Neural cell (in vitro differentiated cells): ENCODE measurements around the gene MMP24. TPM values are rescaled to one million over a fixed set of nuclear protein-coding genes. Genes with fewer than 3 reads are reported as not detected.

Source experiments
- H2AFZ ChIP-seq: fragments of 200-600, 300-800 bp; sonication (generic), shearing (Covaris generic); 2 replicates; pipeline ENCODE4 v1.6.0; 2014; ENCODE audit warnings: low read depth, mild to moderate bottlenecking, antibody characterized with exemption, low read length, moderate library complexity
- H3F3A ChIP-seq: fragments of 200-600 bp; shearing (Covaris generic); 2 replicates; pipeline ENCODE4 v1.6.1; 2016; ENCODE audit warnings: mild to moderate bottlenecking, moderate library complexity, mixed read lengths, antibody characterized with exemption, low read length; ENCODE audit not compliant: insufficient read depth, poor library complexity, severe bottlenecking
- H3K27ac ChIP-seq: fragments of 200-600, 300-800 bp; sonication (generic), shearing (Covaris generic); 2 replicates; pipeline ENCODE4 v1.5.1; 2014; ENCODE audit warnings: mild to moderate bottlenecking, low read length, moderate library complexity
- H3K27me3 ChIP-seq: fragments of 300-800, 200-600 bp; sonication (generic), shearing (Covaris generic); 2 replicates; pipeline ENCODE4 v1.6.0; 2014; ENCODE audit warnings: mild to moderate bottlenecking, low read depth, low read length, moderate library complexity; ENCODE audit not compliant: insufficient read depth
- H3K36me3 ChIP-seq: fragments of 300-800, 200-600 bp; sonication (generic), shearing (Covaris generic); 2 replicates; pipeline ENCODE4 v1.5.1; 2014; ENCODE audit warnings: mild to moderate bottlenecking, antibody characterized with exemption, low read length, moderate library complexity; ENCODE audit not compliant: insufficient read depth
- H3K4me2 ChIP-seq: fragments of 300-800, 200-600 bp; sonication (generic), shearing (Covaris generic); 2 replicates; pipeline ENCODE4 v1.6.0; 2014; ENCODE audit warnings: mild to moderate bottlenecking, low read length
- H3K4me3 ChIP-seq: fragments of 300-800, 200-600 bp; sonication (generic), shearing (Covaris generic); 2 replicates; pipeline ENCODE4 v1.5.1; 2014; ENCODE audit warnings: mild to moderate bottlenecking, low read length, moderate library complexity
- H3K79me2 ChIP-seq: fragments of 200-600 bp; shearing (Covaris generic); replicated peaks from 2 replicates; pipeline ENCODE4 v1.6.0; 2014; ENCODE audit warnings: mild to moderate bottlenecking, low read length, moderate library complexity; ENCODE audit not compliant: insufficient read depth
- H3K9ac ChIP-seq: fragments of 300-800, 200-600 bp; sonication (generic), shearing (Covaris generic); 2 replicates; pipeline ENCODE4 v1.6.1; 2016; ENCODE audit warnings: mild to moderate bottlenecking, low read length, mixed read lengths
- H3K9me2 ChIP-seq: fragments of 200-600 bp; shearing (Covaris generic); 2 replicates; pipeline ENCODE4 v1.6.1; 2016; ENCODE audit warnings: mild to moderate bottlenecking, low read length, mixed read lengths; ENCODE audit not compliant: insufficient read depth
- H3K9me3 ChIP-seq: fragments of 200-600, 300-800 bp; sonication (generic), shearing (Covaris generic); 2 replicates; pipeline ENCODE4 v1.6.1; 2016; ENCODE audit warnings: mild to moderate bottlenecking, mixed run types, low read length, moderate library complexity, mixed read lengths
- H4K20me1 ChIP-seq: fragments of 200-600 bp; shearing (Covaris generic); 2 replicates; pipeline ENCODE4 v1.6.1; 2016; ENCODE audit warnings: mild to moderate bottlenecking, mixed run types; ENCODE audit not compliant: insufficient read depth
- CTCF ChIP-seq: fragments of 450-650 bp; IDR thresholded peaks from 2 replicates; pipeline ENCODE4 v1.5.1; 2014; ENCODE audit warnings: antibody characterized with exemption, mild to moderate bottlenecking, moderate library complexity; ENCODE audit not compliant: poor library complexity, severe bottlenecking
- EP300 ChIP-seq: fragments of 450-650 bp; conservative IDR thresholded peaks from 2 replicates; pipeline ENCODE4 v1.6.1; 2014; ENCODE audit warnings: antibody characterized with exemption, mild to moderate bottlenecking, moderate library complexity; ENCODE audit not compliant: poor library complexity, severe bottlenecking
- EZH2 ChIP-seq: fragments of 200-600, 300-800 bp; shearing (Covaris generic), sonication (generic); IDR thresholded peaks from 2 replicates; pipeline ENCODE4 v1.6.1; 2014; ENCODE audit warnings: antibody characterized with exemption, low read length, borderline replicate concordance, mild to moderate bottlenecking; ENCODE audit not compliant: insufficient read depth, poor library complexity, severe bottlenecking
- MXI1 ChIP-seq: fragments of 450-650 bp; conservative IDR thresholded peaks from 2 replicates; pipeline ENCODE4 v1.6.1; 2014; ENCODE audit warnings: antibody characterized with exemption, mild to moderate bottlenecking; ENCODE audit not compliant: poor library complexity, severe bottlenecking
- POLR2AphosphoS5 ChIP-seq: IDR thresholded peaks from 2 replicates; pipeline ENCODE4 v1.6.1; 2012
- RAD21 ChIP-seq: fragments of 450-650 bp; conservative IDR thresholded peaks from 2 replicates; pipeline ENCODE4 v1.6.1; 2014; ENCODE audit warnings: antibody characterized with exemption, mild to moderate bottlenecking, moderate library complexity
- REST ChIP-seq: IDR thresholded peaks from 2 replicates; pipeline ENCODE4 v1.6.1; 2012; ENCODE audit warnings: borderline replicate concordance
- SMC3 ChIP-seq: fragments of 450-650 bp; conservative IDR thresholded peaks from 2 replicates; pipeline ENCODE4 v1.6.1; 2014; ENCODE audit warnings: antibody characterized with exemption, mild to moderate bottlenecking, moderate library complexity; ENCODE audit not compliant: poor library complexity
- TAF1 ChIP-seq: IDR thresholded peaks from 2 replicates; pipeline ENCODE4 v1.6.1; 2012; ENCODE audit warnings: low read depth
- polyA plus RNA-seq: library from polyadenylated mRNA; depleted of rRNA; stranded (reverse); fragments of >200 nt; gene quantifications from 2 replicates; pipeline ENCODE4 v1.2.3, GENCODE V29; 2014

The MMP24 gene
- polyA plus RNA-seq, 1 donor from 2014 or later = 57.4 TPM

GRCh38 chr20:35295058-35295457 is 68.6 kb downstream of the MMP24 start:
- Histone ChIP-seq H3F3A (no peaks in the 10 kb centered on the region), H3K9me2 (no peaks in the 10 kb centered on the region), H3K9me3 (no peaks in the 10 kb centered on the region), H3K4me3 (no peak overlapping the region), H3K4me2 (no peak overlapping the region), H3K27ac (no peak overlapping the region), H2AFZ (no peak overlapping the region), H3K9ac (no peak overlapping the region), H3K79me2 (no peaks in the 10 kb centered on the region), H3K36me3 (no peaks in the 10 kb centered on the region), H4K20me1 (no peaks in the 10 kb centered on the region), H3K27me3 (no peaks in the 10 kb centered on the region)
- TF ChIP-seq SMC3 = no peak
- TF ChIP-seq POLR2AphosphoS5 = no peak
- TF ChIP-seq EP300 = no peak
- TF ChIP-seq CTCF = no peak
- TF ChIP-seq MXI1 = no peak
- no peak for TF ChIP-seq REST

- no peak overlapping the region for H3K4me2 ChIP-seq
- H3K4me3 ChIP-seq = no peak overlapping the region
- H2AFZ ChIP-seq = no peak overlapping the region
- H3K9ac ChIP-seq = no peak overlapping the region
- H3K27me3 ChIP-seq = no peaks in the 10 kb centered on the region
- H3F3A ChIP-seq = no peaks in the 10 kb centered on the region
- H4K20me1 ChIP-seq = no peaks in the 10 kb centered on the region
- no peaks in the 10 kb centered on the region for H3K9me2 ChIP-seq
- H3K9me3 ChIP-seq = no peaks in the 10 kb centered on the region
- no peaks in the 10 kb centered on the region for H3K79me2 ChIP-seq
- TF ChIP-seq POLR2AphosphoS5 (no peak), MXI1 (no peak), EZH2 (no peak), RAD21 (no peak), CTCF (no peak), TAF1 (no peak), REST (no peak)
- no peak overlapping the region for H3K27ac ChIP-seq
- H3K36me3 ChIP-seq = no peaks in the 10 kb centered on the region
These were observed 69.2 kb downstream of the MMP24 start for GRCh38 chr20:35295674-35296073.
